MM.1S (cell line): Measurements from ENCODE around the gene ASPDH.

Experiments used
- CTCF ChIP-seq: fragments of 300-600 bp; sonication (generic); IDR thresholded peaks from 2 replicates; pipeline ENCODE4 v1.5.1; 2016; ENCODE audit warnings: antibody characterized with exemption, low read length, mixed read lengths
- EZH2phosphoT487 ChIP-seq: fragments of 300-600 bp; sonication (generic); IDR thresholded peaks from 2 replicates; pipeline ENCODE4 v1.6.1; 2018; ENCODE audit warnings: antibody characterized with exemption, low read length

GRCh38 chr19:50480281-50481111, 33.2 kb downstream of the ASPDH start:
- no peak for TF ChIP-seq CTCF
- TF ChIP-seq EZH2phosphoT487 = no peak
